Subcutaneous abdominal adipose tissue (tissue), 5 donors: ENCODE data around the gene PCSK6.
"Not testable (repeated sequence)": the region's sequence is repeated elsewhere in the genome, so short reads cannot be mapped to it uniquely, and the experiment has no call there.

Experiments
- H3K27ac ChIP-seq: one replicate; pipeline ENCODE4 v1.7.0; 2013; ENCODE audit warnings: low read depth, mild to moderate bottlenecking, inconsistent platforms, low read length, moderate library complexity
- H3K27me3 ChIP-seq, 5 donors: one replicate each; pipeline ENCODE4 v1.7.0; 2013; ENCODE audit warnings: low read length in 5 of 5, inconsistent platforms in 1 of 5; ENCODE audit not compliant: control insufficient read depth in 5 of 5, insufficient read depth in 4 of 5
- H3K36me3 ChIP-seq, 5 donors: one replicate each; pipeline ENCODE4 v1.7.0; 2013; ENCODE audit warnings: low read length in 5 of 5; ENCODE audit not compliant: control insufficient read depth in 5 of 5, insufficient read depth in 5 of 5
- H3K4me1 ChIP-seq, 5 donors: one replicate each; pipeline ENCODE4 v1.7.0; 2013; ENCODE audit warnings: low read length in 5 of 5, mild to moderate bottlenecking in 3 of 5, moderate library complexity in 1 of 5; ENCODE audit not compliant: control insufficient read depth in 5 of 5, insufficient read depth in 5 of 5
- H3K4me3 ChIP-seq, 5 donors: one replicate each; pipeline ENCODE4 v1.7.0; 2013; ENCODE audit warnings: low read length in 5 of 5, low read depth in 1 of 5
- H3K9ac ChIP-seq, 5 donors: one replicate each; pipeline ENCODE4 v1.7.0; 2013; ENCODE audit warnings: low read length in 5 of 5, mild to moderate bottlenecking in 4 of 5, moderate library complexity in 3 of 5
- H3K9me3 ChIP-seq, 5 donors: one replicate each; pipeline ENCODE4 v1.7.0; 2013; ENCODE audit warnings: low read length in 5 of 5; ENCODE audit not compliant: control insufficient read depth in 5 of 5
- donor health status: healthy.
- donor health status: healthy.
- donor health status: healthy.
- donor health status: healthy.
- donor health status: healthy.

The PCSK6 gene

DNA sequence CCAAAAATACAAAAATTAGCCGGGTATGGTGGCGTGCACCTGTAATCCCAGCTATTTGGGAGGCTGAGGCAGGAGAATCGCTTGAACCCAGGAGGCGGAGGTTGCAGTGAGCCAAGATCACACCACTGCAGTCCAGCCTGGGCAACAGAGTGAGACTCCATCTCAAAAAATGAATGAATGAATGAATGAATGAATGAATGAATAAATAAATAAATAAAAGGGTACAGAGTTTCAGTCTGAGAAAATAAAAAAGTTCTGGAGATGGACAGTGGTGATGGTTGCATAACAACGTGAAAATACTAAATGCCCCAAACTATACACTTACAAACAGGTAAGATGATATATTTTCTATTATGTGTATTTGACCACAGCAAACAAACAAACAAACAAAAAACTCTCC lies 34.7 kb downstream of the PCSK6 start:
- Histone ChIP-seq H3K4me3 (peak overlapping the region in 1 of 5 donors; percentile 20), H3K4me1 (peaks cover 7 to 46% (median 44%) of the 10 kb centered on the region in 5 donors)
- H3K9ac ChIP-seq, H3K27me3 ChIP-seq, H3K36me3 ChIP-seq, H3K9me3 ChIP-seq, H3K27ac ChIP-seq: not testable (repeated sequence)

- Histone ChIP-seq H3K36me3 (no peaks in the 10 kb centered on the region), H3K4me1 (peaks cover 7 to 46% (median 44%) of the 10 kb centered on the region in 5 donors)
These were observed 35.1 kb downstream of the PCSK6 start for GRCh38 chr15:101454365-101454764.

DNA sequence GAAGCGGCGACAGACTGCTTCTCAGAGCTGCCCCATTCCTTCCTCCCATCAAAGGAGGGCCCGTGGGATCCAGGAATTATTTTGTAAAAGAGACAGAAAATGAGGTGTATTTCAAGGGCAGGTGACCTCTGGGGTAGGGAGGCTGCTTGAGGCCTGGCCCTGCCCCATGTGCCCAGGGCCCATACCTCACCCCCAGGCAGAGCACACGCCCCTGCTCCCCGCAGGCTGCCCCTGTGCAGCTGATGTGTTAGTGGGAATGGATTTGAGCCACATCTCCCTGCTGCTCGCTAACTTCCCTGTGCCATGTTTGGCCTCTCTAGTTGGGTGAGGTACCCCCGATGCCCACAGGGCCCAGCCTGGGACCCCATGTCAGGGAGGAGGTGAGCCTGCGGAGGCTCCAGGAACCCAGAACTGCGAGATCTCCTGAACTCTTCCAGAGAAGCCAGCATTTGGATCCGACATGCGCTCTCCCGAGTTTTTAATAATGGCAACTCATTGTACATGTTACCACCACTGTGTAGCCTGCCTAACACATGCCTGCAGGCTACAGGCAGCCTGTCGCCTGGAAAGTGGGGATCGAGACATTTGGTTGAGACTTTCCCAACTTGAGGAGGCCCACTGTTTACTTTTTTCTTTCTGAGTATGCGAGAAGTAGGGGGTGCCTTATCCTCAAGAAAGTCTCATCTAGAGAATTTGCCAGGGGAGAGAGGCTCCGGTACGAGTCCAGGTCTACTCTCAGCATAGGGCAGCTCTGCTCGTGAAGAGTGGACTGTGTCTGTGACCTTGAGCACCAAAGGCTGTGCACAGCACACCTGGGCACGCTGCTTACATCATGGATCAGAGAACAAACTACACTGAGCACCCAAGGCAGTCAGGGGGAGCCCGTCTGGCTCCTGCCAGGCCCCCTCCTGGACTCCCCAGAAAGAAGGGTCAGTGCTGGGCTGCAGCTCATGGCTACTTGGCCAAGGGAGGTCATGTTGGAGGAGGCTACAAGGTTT lies 36.1 kb downstream of the PCSK6 start:
- Histone ChIP-seq H3K27me3 (peaks cover 0 to 4% (median under 1%) of the 10 kb centered on the region in 5 donors), H3K9ac (no peak overlapping the region), H3K27ac (no peak overlapping the region), H3K4me1 (peaks cover 7 to 37% (median 36%) of the 10 kb centered on the region in 5 donors), H3K9me3 (no peaks in the 10 kb centered on the region), H3K4me3 (no peak overlapping the region), H3K36me3 (no peaks in the 10 kb centered on the region)

More at GRCh38 chr15:101454365-101454764, 35.1 kb downstream of the PCSK6 start:
- H3K9ac ChIP-seq = no peak overlapping the region
- no peaks in the 10 kb centered on the region for H3K9me3 ChIP-seq
- no peak overlapping the region for H3K4me3 ChIP-seq
- H3K27me3 ChIP-seq = peaks cover 0 to 4% (median 2%) of the 10 kb centered on the region in 5 donors
- H3K27ac ChIP-seq = no peak overlapping the region

DNA sequence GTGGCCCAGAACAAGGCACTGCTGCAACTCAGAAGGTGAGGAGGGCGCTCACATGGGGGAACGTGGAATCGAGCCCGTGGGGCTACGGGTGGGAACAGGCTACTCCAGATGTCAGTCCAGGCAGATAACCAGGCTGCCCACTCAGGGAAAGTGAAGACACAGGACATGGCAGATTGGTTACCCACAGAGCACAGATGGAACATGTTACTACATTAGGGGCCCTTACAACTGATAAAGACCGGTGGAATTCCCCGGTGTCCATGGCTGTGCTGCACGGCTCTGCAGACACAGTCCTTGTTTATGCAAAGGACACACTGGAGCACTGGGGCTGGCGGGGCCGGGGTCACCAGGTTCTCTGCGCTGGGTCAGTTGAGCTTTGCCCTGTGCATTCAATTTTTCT lies 36.9 kb downstream of the PCSK6 start:
- Histone ChIP-seq H3K9me3 (no peaks in the 10 kb centered on the region), H3K27me3 (peaks cover 0 to 4% (median 0%) of the 10 kb centered on the region in 5 donors), H3K27ac (no peak overlapping the region), H3K4me3 (no peak overlapping the region), H3K36me3 (no peaks in the 10 kb centered on the region), H3K9ac (no peak overlapping the region), H3K4me1 (peaks cover 7 to 36% (median 36%) of the 10 kb centered on the region in 5 donors)

DNA sequence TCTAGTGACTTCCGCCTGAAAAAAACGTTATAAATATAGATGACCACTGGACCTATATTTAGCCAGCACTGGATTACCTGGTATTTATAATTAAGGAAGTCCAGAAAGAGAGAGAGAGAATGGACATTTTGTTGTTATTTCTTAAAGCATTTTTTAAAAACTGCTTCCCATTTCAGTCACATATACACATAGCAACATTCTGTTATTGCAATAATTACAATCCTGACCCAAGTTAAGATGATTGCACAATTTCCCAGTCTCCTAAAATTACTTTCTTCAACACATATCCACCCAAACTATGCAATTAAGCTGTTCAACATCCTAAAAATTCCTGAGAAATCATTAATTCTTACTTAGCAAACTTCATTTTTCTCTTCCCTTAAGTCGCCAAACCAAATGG lies 37.7 kb downstream of the PCSK6 start:
- no peaks in the 10 kb centered on the region for H3K36me3 ChIP-seq
- no peak overlapping the region for H3K9ac ChIP-seq
- no peaks in the 10 kb centered on the region for H3K9me3 ChIP-seq
- peaks cover 7 to 39% (median 37%) of the 10 kb centered on the region in 5 donors for H3K4me1 ChIP-seq
- H3K27ac ChIP-seq = peak overlapping the region; percentile 23
- H3K27me3 ChIP-seq = peaks cover 0 to 4% (median 0%) of the 10 kb centered on the region in 5 donors
- H3K4me3 ChIP-seq = no peak overlapping the region

- Histone ChIP-seq H3K9me3 (no peaks in the 10 kb centered on the region), H3K4me1 (peaks cover 7 to 41% (median 40%) of the 10 kb centered on the region in 5 donors), H3K27me3 (peaks cover 0 to 3% (median 0%) of the 10 kb centered on the region in 5 donors), H3K9ac (no peak overlapping the region), H3K36me3 (no peaks in the 10 kb centered on the region), H3K4me3 (peak overlapping the region in 3 of 5 donors; percentile 9 to 17 (median 13)), H3K27ac (peak overlapping the region; percentile 23)
These were observed 38.2 kb downstream of the PCSK6 start for GRCh38 chr15:101451266-101451799.

GRCh38 chr15:101450403-101451265 lies 38.9 kb downstream of the PCSK6 start:
- no peaks in the 10 kb centered on the region for H3K36me3 ChIP-seq
- no peaks in the 10 kb centered on the region for H3K9me3 ChIP-seq
- H3K27ac ChIP-seq = peak overlapping the region; percentile 23
- peaks cover 6 to 41% (median 40%) of the 10 kb centered on the region in 5 donors for H3K4me1 ChIP-seq
- peaks cover 0 to 2% (median 0%) of the 10 kb centered on the region in 5 donors for H3K27me3 ChIP-seq
- no peak overlapping the region for H3K9ac ChIP-seq
- H3K4me3 ChIP-seq = peak overlapping the region in 1 of 5 donors; percentile 13

DNA sequence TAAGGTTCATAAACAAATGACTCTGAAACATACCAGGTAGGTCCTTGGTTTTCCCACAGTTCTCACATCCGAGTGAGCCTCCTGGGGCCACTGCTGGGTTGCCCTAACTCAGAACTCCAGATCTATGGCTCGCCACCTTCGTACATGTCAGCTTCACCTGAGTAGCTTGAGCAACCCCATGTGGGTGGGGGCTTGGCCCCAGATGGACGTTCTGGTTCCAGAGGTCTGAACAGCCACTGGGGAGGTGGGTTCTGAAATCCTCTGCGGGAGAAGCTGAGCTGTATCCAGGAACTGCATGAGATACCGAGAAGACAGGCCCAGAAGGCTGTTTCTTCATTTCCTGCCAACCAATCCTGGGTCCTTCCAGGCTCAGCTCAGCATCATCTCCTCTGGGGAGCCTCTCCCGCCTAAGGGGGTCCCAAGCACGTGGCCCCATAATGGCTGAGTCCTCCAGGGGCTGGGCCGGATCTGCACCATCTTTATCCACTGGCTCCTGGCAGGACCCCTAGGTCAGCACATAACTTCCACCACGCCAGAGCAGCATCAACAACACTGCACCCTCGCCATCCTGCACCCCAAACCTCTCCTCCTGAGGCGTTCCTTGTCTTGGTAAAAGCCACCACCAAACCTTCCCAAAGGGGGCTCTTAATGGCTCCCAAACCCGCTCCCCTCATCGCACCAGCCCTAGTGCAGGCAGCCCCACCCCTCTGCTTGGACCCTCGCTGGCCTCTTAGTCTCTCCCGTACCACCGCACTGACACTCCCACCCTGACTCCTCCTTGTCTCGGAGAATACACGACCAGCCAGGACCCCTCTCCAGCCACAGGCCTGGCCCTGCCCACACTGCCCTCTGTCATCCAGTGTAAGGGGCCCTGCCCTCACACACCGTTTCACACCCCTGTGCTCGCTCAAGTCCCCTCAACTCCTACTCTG lies 39.8 kb downstream of the PCSK6 start:
- H3K36me3 ChIP-seq = no peaks in the 10 kb centered on the region
- no peak overlapping the region for H3K4me3 ChIP-seq
- no peak overlapping the region for H3K27ac ChIP-seq
- peaks cover 2 to 37% (median 35%) of the 10 kb centered on the region in 5 donors for H3K4me1 ChIP-seq
- H3K27me3 ChIP-seq = peaks cover 0 to 2% (median 0%) of the 10 kb centered on the region in 5 donors
- H3K9ac ChIP-seq = no peak overlapping the region
- no peaks in the 10 kb centered on the region for H3K9me3 ChIP-seq

DNA sequence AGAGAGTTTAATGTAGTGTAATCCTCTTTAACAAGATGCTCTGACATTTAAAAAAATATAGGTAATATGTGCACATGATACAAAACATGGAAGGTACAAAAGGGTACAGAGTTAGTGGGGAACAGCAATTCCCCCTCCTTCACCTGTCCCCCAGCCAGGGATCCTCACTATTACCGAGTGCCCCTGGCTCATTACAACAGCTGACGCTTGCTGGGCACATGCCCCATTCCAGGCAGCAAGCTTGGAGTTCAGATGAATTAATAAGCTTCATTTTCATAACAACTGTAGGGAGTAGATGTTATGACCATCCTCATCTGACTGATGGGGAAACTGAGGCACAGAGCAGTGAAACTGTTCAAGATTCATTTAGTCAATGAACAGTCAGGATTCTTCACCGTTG lies 41.2 kb downstream of the PCSK6 start:
- H3K4me1 ChIP-seq = peaks cover 2 to 37% (median 35%) of the 10 kb centered on the region in 5 donors

More for the DNA sequence above, 41.2 kb downstream of the PCSK6 start:
- no peak overlapping the region for H3K9ac ChIP-seq
- no peak overlapping the region for H3K27ac ChIP-seq
- no peak overlapping the region for H3K4me3 ChIP-seq
- H3K36me3 ChIP-seq = no peaks in the 10 kb centered on the region
- peaks cover 0 to 2% (median 0%) of the 10 kb centered on the region in 5 donors for H3K27me3 ChIP-seq
- no peaks in the 10 kb centered on the region for H3K9me3 ChIP-seq
